NCI-H510A (cell line): ENCODE data around the gene HBZ.
"Not testable (repeated sequence)": the region's sequence is repeated elsewhere in the genome, so short reads cannot be mapped to it uniquely, and the experiment has no call there.

Source experiments
- DNase-seq: peaks from one replicate; lab custom pipeline; 2025; lab: John Stamatoyannopoulos, UW

Gene HBZ

GRCh38 chr16:165539-166374 is 13.3 kb downstream of the HBZ start, which contains the start of gene HBM:
HBM (plus strand) TSS chr16:165978; CDS start chr16:165998, 20 bp downstream.
- DNase-seq = no peak

DNA sequence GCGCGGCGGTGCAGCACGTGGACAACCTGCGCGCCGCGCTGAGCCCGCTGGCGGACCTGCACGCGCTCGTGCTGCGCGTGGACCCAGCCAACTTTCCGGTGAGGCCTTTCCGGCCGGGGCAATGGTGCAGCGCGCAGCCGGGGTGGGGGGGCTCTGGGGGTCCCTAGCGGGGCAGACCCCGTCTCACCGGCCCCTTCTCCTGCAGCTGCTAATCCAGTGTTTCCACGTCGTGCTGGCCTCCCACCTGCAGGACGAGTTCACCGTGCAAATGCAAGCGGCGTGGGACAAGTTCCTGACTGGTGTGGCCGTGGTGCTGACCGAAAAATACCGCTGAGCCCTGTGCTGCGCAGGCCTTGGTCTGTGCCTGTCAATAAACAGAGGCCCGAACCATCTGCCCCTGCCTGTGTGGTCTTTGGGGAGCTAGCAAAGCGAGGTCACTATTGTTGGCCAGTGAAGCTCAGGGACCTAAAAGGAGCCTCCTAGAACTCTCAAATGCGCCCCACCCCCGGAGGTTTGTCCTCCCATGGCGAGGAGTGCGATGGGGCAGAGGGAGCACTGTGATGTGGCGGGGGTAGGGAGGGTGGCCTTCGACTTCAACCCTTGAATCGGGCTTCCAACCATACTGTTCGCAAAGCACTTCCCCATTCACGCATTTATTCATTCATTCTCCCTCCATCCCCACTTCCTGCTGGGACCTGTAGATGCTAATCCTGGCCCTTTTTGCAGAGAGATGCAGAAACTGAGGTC is 14.1 kb downstream of the HBZ start:
- DNase-seq = no peak

DNA sequence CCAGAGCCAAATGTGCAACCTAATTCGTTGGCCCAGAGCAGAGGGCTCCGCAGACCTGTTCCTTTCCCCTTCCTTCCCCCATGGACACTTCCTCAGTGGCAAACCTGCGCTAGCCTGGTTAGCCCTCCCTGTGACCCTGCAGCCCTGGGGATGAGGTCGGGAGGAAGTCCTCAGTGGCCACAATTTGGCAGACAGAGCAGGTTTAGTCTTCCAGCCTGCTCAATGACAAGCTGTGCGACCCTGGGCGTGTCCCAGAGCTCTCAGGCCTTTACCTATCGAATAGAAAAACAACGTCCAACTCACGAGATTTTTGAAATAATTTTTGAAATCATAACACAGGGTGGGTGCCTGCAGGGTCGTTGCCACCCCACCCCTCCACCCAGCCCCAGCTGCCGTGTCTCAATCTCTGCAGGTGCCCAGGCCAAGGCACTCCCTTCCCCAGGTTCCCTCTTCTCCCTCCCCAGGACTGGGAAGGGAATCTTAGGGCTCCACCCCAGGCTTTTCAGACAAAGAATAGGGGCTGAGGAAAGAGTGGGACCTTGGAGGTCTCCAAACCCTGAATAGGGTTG is 14.8 kb downstream of the HBZ start:
- no peak for DNase-seq

GRCh38 chr16:168424-168823 is 16.0 kb downstream of the HBZ start:
- no peak for DNase-seq

GRCh38 chr16:169014-169413 is 16.6 kb downstream of the HBZ start:
- DNase-seq = no peak

- DNase-seq = not testable (repeated sequence)
Observed at GRCh38 chr16:170088-170507, 17.7 kb downstream of the HBZ start.

DNA sequence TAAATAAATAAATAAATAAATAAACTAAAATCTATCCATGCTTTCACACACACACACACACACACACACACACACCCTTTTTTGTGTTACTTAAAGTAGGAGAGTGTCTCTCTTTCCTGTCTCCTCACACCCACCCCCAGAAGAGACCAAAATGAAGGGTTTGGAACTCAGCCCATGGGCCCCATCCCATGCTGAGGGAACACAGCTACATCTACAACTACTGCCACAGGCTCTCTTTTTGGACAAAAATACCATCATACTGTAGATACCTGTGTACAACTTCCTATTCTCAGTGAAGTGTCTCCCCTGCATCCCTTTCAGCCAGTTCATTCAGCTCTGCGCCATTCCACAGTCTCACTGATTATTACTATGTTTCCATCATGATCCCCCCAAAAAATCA is 18.3 kb downstream of the HBZ start:
- no peak for DNase-seq

GRCh38 chr16:172374-172941 is 20.0 kb downstream of the HBZ start, which contains the start of gene HBA2:
HBA2 (plus strand) TSS chr16:172876; CDS start chr16:172913, 37 bp downstream.
- not testable (repeated sequence) for DNase-seq

- not testable (repeated sequence) for DNase-seq
Observed at GRCh38 chr16:173211-173854, 20.9 kb downstream of the HBZ start.

DNA sequence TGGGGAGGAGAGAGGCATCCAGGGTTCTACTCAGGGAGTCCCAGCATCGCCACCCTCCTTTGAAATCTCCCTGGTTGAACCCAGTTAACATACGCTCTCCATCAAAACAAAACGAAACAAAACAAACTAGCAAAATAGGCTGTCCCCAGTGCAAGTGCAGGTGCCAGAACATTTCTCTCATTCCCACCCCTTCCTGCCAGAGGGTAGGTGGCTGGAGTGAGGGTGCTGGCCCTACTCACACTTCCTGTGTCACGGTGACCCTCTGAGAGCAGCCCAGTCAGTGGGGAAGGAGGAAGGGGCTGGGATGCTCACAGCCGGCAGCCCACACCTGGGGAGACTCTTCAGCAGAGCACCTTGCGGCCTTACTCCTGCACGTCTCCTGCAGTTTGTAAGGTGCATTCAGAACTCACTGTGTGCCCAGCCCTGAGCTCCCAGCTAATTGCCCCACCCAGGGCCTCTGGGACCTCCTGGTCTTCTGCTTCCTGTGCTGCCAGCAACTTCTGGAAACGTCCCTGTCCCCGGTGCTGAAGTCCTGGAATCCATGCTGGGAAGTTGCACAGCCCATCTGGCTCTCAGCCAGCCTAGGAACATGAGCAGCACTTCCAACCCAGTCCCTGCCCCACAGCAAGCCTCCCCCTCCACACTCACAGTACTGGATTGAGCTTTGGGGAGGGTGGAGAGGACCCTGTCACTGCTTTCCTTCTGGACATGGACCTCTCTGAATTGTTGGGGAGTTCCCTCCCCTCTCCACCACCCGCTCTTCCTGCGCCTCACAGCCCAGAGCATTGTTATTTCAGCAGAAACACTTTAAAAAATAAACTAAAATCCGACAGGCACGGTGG is 21.7 kb downstream of the HBZ start:
- not testable (repeated sequence) for DNase-seq

GRCh38 chr16:175011-175949 is 22.8 kb downstream of the HBZ start:
- no peak for DNase-seq

DNA sequence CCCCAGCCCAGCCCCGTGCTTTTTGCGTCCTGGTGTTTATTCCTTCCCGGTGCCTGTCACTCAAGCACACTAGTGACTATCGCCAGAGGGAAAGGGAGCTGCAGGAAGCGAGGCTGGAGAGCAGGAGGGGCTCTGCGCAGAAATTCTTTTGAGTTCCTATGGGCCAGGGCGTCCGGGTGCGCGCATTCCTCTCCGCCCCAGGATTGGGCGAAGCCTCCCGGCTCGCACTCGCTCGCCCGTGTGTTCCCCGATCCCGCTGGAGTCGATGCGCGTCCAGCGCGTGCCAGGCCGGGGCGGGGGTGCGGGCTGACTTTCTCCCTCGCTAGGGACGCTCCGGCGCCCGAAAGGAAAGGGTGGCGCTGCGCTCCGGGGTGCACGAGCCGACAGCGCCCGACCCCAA is 23.6 kb downstream of the HBZ start:
- not testable (repeated sequence) for DNase-seq

DNA sequence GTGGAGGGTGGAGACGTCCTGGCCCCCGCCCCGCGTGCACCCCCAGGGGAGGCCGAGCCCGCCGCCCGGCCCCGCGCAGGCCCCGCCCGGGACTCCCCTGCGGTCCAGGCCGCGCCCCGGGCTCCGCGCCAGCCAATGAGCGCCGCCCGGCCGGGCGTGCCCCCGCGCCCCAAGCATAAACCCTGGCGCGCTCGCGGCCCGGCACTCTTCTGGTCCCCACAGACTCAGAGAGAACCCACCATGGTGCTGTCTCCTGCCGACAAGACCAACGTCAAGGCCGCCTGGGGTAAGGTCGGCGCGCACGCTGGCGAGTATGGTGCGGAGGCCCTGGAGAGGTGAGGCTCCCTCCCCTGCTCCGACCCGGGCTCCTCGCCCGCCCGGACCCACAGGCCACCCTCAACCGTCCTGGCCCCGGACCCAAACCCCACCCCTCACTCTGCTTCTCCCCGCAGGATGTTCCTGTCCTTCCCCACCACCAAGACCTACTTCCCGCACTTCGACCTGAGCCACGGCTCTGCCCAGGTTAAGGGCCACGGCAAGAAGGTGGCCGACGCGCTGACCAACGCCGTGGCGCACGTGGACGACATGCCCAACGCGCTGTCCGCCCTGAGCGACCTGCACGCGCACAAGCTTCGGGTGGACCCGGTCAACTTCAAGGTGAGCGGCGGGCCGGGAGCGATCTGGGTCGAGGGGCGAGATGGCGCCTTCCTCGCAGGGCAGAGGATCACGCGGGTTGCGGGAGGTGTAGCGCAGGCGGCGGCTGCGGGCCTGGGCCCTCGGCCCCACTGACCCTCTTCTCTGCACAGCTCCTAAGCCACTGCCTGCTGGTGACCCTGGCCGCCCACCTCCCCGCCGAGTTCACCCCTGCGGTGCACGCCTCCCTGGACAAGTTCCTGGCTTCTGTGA is 24.3 kb downstream of the HBZ start, which contains the start of gene HBA1:
HBA1 (plus strand) TSS at position 204 of the 906 bp plus-strand sequence; CDS start at position 241, 37 bp downstream.
- not testable (repeated sequence) for DNase-seq

GRCh38 chr16:177394-177822 is 25.0 kb downstream of the HBZ start:
- DNase-seq = no peak

- no peak for DNase-seq
Observed at GRCh38 chr16:177981-178667, 25.7 kb downstream of the HBZ start.

DNA sequence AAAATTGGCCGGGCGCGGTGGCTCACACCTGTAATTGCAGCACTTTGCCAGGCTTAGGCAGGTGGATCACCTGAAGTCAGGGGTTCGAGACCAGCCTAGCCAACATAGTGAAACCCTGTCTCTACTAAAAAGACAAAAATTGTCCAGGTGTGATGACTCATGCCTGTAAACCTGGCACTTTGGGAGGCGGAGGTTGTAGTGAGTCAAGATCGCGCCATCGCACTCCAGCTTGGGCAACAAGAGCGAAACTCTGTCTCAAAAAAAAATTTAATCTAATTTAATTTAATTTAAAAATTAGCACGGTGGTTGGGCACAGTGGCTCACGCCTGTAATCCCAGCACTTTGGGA is 26.2 kb downstream of the HBZ start:
- no peak for DNase-seq

DNA sequence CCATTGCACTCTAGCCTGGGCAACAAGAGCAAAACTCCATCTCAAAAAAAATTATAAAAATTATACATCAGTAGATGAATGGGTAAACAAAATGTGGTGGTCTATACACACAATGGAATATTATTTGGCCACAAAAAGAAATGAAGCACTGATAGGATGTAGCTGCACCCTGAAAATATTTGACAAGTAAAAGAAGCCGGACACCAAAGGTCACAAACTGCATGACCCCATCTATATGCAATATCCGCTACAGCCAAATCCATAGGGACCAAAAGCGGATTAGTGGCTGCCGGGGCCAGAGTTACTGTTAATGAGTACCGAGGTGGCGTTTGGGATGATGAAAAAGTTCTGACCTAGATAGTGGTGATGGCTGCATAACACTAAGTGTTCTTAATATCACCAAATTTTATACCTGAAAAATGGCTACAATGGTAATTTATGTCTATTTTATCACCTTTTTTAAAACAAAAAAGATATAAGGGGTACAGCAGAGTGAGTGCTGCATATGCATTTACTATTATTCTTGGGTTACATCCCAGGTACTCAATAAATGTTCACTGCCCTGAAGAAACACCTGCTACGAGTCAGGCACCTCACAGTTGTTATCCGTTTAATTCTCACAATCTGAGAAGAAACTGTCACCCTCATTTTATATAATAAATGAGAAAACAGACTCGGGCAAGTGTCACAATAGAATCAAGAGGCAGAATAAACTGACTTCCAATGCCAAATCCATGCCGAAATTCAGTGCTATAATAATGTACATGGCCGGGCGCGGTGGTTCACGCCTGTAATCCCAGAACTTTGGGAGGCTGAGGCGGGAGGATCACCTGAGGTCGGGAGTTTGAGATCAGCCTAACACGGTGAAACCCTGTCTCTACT is 27.0 kb downstream of the HBZ start:
- no peak for DNase-seq
